ENCODE measurements around the gene LTBP2. TPM values are rescaled to one million over a fixed set of nuclear protein-coding genes. Genes with fewer than 3 reads are reported as not detected.
A peak's percentile ranks its signal among the peaks of the same experiment; 100 is the strongest.

Gene LTBP2
- total and polyA plus RNA-seq, 7 donors: 2.4 to 51.4 (median 11.8) TPM

- Histone ChIP-seq H3K4me1 (no peaks in the 10 kb centered on the region), H3K27me3 (ENCODE audit: insufficient read depth in 3 of 3, low read length in 2 of 3) (no peaks in the 10 kb centered on the region), H3K27ac (no peak overlapping the region), H3K9me3 (no peaks in the 10 kb centered on the region), H3K4me3 (no peak overlapping the region), H3K36me3 (ENCODE audit: insufficient read depth in 1 of 2, low read depth in 1 of 2) (peaks cover 0 to 21% of the 10 kb centered on the region in 2 donors)
- 84 to 87% (median 86%) methylated on average over 10 of the region's 10 CpGs for WGBS, 3 donors
- peak in 1 of 4 donors; percentile 24 for ATAC-seq
- TF ChIP-seq CTCF (IDR thresholded peaks at IDR 0.05): no peak
- DNase-seq: no peak
- intact Hi-C loops (cut with DNase I): loop anchor here in 1 of 2 donors (2.0 kb wide), 1 partner anchor 112 kb away; the partner anchor contains the start of gene LTBP2
Measured at GRCh38 chr14:74500417-74501134, 111.5 kb downstream of the LTBP2 start.

GRCh38 chr14:74495356-74495755 lies 116.7 kb downstream of the LTBP2 start:
- ATAC-seq (no peak), DNase-seq (no peak)
- peak overlapping the region; percentile 2 for H3K27ac ChIP-seq
- H3K4me1 ChIP-seq: peaks cover 20% of the 10 kb centered on the region
- peaks cover 0 to 20% of the 10 kb centered on the region in 2 donors for H3K36me3 ChIP-seq (ENCODE audit: insufficient read depth in 1 of 2, low read depth in 1 of 2)
- intact Hi-C loops (cut with DNase I): no loop called here
- WGBS, 3 donors: 66 to 83% (median 68%) methylated on average over 2 of the region's 2 CpGs
- no peaks in the 10 kb centered on the region for H3K9me3 ChIP-seq
- TF ChIP-seq CTCF (IDR thresholded peaks at IDR 0.05): no peak
- no peak overlapping the region for H3K4me3 ChIP-seq
- H3K27me3 ChIP-seq (ENCODE audit: insufficient read depth in 3 of 3, low read length in 2 of 3): no peaks in the 10 kb centered on the region

DNA sequence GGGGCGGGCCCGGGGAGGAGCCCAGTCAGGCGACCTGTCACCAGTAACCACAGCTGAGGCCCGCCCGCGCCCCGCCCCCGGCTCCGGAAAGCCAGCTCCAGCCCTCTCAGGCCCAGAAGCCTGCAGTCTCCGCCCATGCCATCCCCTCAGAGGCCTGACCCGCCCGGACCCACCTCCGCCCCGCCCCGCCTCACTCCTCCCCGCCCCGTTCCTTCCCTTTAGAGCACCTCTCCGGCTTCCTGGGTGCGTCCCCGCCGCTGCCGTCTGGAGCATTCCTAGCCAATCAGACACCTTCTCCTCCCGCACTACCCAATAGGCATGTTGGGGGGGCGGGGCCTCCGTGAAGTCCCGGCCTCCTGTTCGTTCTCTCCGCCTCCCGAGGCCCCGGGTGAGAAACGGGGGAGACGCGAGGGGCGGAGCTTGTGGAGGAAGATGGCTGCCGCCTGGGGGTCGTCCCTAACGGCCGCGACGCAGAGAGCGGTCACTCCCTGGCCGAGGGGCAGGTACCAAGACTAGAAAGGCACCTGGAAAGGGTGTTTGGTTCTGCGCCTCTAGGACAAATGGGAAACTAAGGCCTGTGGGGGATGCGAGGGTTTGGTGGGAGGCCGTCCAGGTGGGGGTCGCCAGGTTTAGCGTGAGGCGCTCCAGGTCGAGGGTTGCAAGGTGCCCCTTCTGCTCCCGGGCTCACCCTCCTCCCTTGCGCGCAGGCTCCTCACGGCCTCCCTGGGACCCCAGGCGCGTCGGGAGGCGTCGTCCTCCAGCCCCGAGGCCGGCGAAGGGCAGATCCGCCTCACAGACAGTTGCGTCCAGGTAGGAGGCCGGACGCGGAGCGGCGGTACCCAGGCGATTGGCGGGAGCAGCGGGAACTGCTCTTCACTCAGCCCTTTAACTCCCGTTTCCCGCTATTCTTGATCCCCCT lies 118.4 kb downstream of the LTBP2 start, which contains the start of gene ISCA2:
ISCA2 (plus strand) TSS at position 423 of the 919 bp plus-strand sequence; CDS start at position 433, 10 bp downstream.
- DNase-seq: peak; percentile 100
- no peaks in the 10 kb centered on the region for H3K9me3 ChIP-seq
- H3K4me3 ChIP-seq: peak within 1 kb of the TSS; percentile 82
- peak; percentile 95 to 97 (median 96) for ATAC-seq
- H3K27ac ChIP-seq: peak within 1 kb of the TSS; percentile 87
- no peak for TF ChIP-seq CTCF (IDR thresholded peaks at IDR 0.05)
- peaks cover 0 to 20% of the 10 kb centered on the region in 2 donors for H3K36me3 ChIP-seq (ENCODE audit: insufficient read depth in 1 of 2, low read depth in 1 of 2)
- WGBS, 3 donors: 0 to 1% (median 1%) methylated on average over 50 to 73 of the region's 73 CpGs
- H3K4me1 ChIP-seq: peaks cover 22% of the 10 kb centered on the region
- intact Hi-C loops (cut with DNase I): loop anchor here in 1 of 2 donors (5.0 kb wide), 1 partner anchor 131 kb away; no protein-coding TSS in a partner anchor
- H3K27me3 ChIP-seq (ENCODE audit: insufficient read depth in 3 of 3, low read length in 2 of 3): no peaks in the 10 kb centered on the region

- Histone ChIP-seq H3K4me3 (peak within 1 kb of the TSS; percentile 82), H3K36me3 (ENCODE audit: insufficient read depth in 1 of 2, low read depth in 1 of 2) (peaks cover 0 to 17% of the 10 kb centered on the region in 2 donors), H3K4me1 (peaks cover 23% of the 10 kb centered on the region), H3K27ac (peak within 1 kb of the TSS; percentile 87), H3K9me3 (no peaks in the 10 kb centered on the region), H3K27me3 (ENCODE audit: insufficient read depth in 3 of 3, low read length in 2 of 3) (no peaks in the 10 kb centered on the region)
- intact Hi-C loops (cut with DNase I): loop anchor here in 1 of 2 donors (5.0 kb wide), 1 partner anchor 131 kb away; no protein-coding TSS in a partner anchor
- no peak for TF ChIP-seq CTCF (IDR thresholded peaks at IDR 0.05)
- DNase-seq: no peak
- ATAC-seq: peak in 2 of 4 donors; percentile 14 to 17
- WGBS, 3 donors: 0 to 1% (median 1%) methylated on average over 31 to 35 of the region's 35 CpGs
Measured at GRCh38 chr14:74492776-74493342, 119.2 kb downstream of the LTBP2 start, which contains the start of gene NPC2. TSS of gene NPC2 (minus strand) at chr14:74493305. CDS start at chr14:74493274, 31 bp downstream.
